Measurements from ENCODE around the gene PITPNM2. TPM values are rescaled to one million over a fixed set of nuclear protein-coding genes. Genes with fewer than 3 reads are reported as not detected.

The PITPNM2 gene
- polyA plus RNA-seq, 1 donor from 2014 or later = 0.82 TPM

DNA sequence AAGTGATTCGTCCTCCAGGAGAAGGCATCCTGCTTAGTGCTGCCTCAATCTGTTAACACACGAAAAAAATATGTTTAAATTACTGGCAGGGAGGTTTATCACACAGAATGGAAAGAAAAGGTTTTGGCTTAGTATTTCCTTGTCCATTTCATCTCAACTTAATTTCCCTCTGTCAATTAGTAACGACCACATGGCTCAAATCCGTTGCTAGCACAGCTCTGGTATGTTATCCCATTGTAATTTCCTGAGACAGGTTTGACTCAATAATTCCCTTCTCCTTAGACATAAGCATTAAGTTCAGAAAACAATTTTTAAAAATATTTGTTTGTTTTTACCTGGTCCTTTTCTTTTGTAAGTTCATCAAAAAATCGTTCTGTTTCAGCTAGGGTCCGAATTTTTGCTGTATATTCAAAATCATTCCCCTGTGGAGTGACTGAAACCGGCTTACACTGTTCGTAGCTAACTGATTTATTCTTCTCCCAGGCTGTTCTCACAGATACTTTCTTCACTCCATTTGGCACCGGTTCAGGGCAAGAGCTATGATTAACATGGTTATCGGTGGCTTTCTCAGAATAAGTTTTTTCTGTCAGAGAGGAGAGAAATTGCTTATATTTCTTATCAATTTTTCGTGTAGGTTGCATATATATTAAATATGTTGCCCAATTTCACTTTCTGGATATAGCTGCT, 10.1 kb upstream of the PITPNM2 start:
- no peaks in the 10 kb centered on the region for H3K27me3 ChIP-seq (ENCODE audit: insufficient read depth, low read depth, low read length)
- H4K20me1 ChIP-seq (ENCODE audit: insufficient read depth) = no peaks in the 10 kb centered on the region
- H3K36me3 ChIP-seq (ENCODE audit: insufficient read depth, low read length) = no peaks in the 10 kb centered on the region
- no peaks in the 10 kb centered on the region for H3K9me2 ChIP-seq (ENCODE audit: insufficient read depth, low read length)
- no peaks in the 10 kb centered on the region for H3K9me3 ChIP-seq (ENCODE audit: low read length)
- no peak overlapping the region for H3K9ac ChIP-seq (ENCODE audit: low read length)
- H2AFZ ChIP-seq (ENCODE audit: low read depth, low read length) = no peak overlapping the region
- no peak overlapping the region for H3K4me2 ChIP-seq (ENCODE audit: low read length)
- H3K4me3 ChIP-seq (ENCODE audit: low read length) = no peak overlapping the region
- TF ChIP-seq, protein P1, sequence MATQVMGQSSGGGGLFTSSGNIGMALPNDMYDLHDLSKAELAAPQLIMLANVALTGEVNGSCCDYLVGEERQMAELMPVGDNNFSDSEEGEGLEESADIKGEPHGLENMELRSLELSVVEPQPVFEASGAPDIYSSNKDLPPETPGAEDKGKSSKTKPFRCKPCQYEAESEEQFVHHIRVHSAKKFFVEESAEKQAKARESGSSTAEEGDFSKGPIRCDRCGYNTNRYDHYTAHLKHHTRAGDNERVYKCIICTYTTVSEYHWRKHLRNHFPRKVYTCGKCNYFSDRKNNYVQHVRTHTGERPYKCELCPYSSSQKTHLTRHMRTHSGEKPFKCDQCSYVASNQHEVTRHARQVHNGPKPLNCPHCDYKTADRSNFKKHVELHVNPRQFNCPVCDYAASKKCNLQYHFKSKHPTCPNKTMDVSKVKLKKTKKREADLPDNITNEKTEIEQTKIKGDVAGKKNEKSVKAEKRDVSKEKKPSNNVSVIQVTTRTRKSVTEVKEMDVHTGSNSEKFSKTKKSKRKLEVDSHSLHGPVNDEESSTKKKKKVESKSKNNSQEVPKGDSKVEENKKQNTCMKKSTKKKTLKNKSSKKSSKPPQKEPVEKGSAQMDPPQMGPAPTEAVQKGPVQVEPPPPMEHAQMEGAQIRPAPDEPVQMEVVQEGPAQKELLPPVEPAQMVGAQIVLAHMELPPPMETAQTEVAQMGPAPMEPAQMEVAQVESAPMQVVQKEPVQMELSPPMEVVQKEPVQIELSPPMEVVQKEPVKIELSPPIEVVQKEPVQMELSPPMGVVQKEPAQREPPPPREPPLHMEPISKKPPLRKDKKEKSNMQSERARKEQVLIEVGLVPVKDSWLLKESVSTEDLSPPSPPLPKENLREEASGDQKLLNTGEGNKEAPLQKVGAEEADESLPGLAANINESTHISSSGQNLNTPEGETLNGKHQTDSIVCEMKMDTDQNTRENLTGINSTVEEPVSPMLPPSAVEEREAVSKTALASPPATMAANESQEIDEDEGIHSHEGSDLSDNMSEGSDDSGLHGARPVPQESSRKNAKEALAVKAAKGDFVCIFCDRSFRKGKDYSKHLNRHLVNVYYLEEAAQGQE (IDR thresholded peaks at IDR 0.05; ENCODE audit: borderline replicate concordance) = no peak
- TF ChIP-seq EP300 (conservative IDR thresholded peaks at IDR 0.05; ENCODE audit: poor library complexity, severe bottlenecking) = no peak
- H3F3A ChIP-seq (ENCODE audit: insufficient read depth, low read length, poor library complexity, severe bottlenecking) = no peaks in the 10 kb centered on the region
- H3K27ac ChIP-seq (ENCODE audit: low read length) = no peak overlapping the region
- no peaks in the 10 kb centered on the region for H3K79me2 ChIP-seq (replicated peaks; ENCODE audit: insufficient read depth, low read length)

GRCh38 chr12:123153906-123154305, 3.0 kb upstream of the PITPNM2 start:
- Histone ChIP-seq H3K9me3 (ENCODE audit: low read length) (no peaks in the 10 kb centered on the region), H3K4me2 (ENCODE audit: low read length) (no peak overlapping the region), H2AFZ (ENCODE audit: low read depth, low read length) (no peak overlapping the region), H3K27me3 (ENCODE audit: insufficient read depth, low read depth, low read length) (peaks cover 6% of the 10 kb centered on the region), H3F3A (ENCODE audit: insufficient read depth, low read length, poor library complexity, severe bottlenecking) (no peaks in the 10 kb centered on the region), H3K4me3 (ENCODE audit: low read length) (no peak overlapping the region), H3K9me2 (ENCODE audit: insufficient read depth, low read length) (no peaks in the 10 kb centered on the region), H3K9ac (ENCODE audit: low read length) (no peak overlapping the region), H3K79me2 (replicated peaks; ENCODE audit: insufficient read depth, low read length) (no peaks in the 10 kb centered on the region), H4K20me1 (ENCODE audit: insufficient read depth) (no peaks in the 10 kb centered on the region), H3K27ac (ENCODE audit: low read length) (no peak overlapping the region), H3K36me3 (ENCODE audit: insufficient read depth, low read length) (no peaks in the 10 kb centered on the region)
- no peak for TF ChIP-seq RAD21 (conservative IDR thresholded peaks at IDR 0.05)
- TF ChIP-seq, protein P2, sequence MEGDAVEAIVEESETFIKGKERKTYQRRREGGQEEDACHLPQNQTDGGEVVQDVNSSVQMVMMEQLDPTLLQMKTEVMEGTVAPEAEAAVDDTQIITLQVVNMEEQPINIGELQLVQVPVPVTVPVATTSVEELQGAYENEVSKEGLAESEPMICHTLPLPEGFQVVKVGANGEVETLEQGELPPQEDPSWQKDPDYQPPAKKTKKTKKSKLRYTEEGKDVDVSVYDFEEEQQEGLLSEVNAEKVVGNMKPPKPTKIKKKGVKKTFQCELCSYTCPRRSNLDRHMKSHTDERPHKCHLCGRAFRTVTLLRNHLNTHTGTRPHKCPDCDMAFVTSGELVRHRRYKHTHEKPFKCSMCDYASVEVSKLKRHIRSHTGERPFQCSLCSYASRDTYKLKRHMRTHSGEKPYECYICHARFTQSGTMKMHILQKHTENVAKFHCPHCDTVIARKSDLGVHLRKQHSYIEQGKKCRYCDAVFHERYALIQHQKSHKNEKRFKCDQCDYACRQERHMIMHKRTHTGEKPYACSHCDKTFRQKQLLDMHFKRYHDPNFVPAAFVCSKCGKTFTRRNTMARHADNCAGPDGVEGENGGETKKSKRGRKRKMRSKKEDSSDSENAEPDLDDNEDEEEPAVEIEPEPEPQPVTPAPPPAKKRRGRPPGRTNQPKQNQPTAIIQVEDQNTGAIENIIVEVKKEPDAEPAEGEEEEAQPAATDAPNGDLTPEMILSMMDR (IDR thresholded peaks at IDR 0.05; ENCODE audit: poor library complexity, severe bottlenecking) = no peak
- TF ChIP-seq SMC3 (conservative IDR thresholded peaks at IDR 0.05; ENCODE audit: poor library complexity) = no peak
- TF ChIP-seq POLR2AphosphoS5 (IDR thresholded peaks at IDR 0.05) = no peak
- no peak for TF ChIP-seq EP300 (conservative IDR thresholded peaks at IDR 0.05; ENCODE audit: poor library complexity, severe bottlenecking)
- TF ChIP-seq MXI1 (conservative IDR thresholded peaks at IDR 0.05; ENCODE audit: poor library complexity, severe bottlenecking) = no peak
- TF ChIP-seq, protein P1 (IDR thresholded peaks at IDR 0.05; ENCODE audit: borderline replicate concordance) = no peak
- TF ChIP-seq TAF1 (IDR thresholded peaks at IDR 0.05; ENCODE audit: low read depth) = no peak
